Activated CD4-positive, alpha-beta T cell treated with anti-CD3 and anti-CD28 coated beads, Interleukin-2, amount 10 ng/mL, durations not matched to agents 7 days and 5 days (primary cell): ENCODE measurements around the gene AKAP1. TPM values are rescaled to one million over a fixed set of nuclear protein-coding genes. Genes with fewer than 3 reads are reported as not detected.

Source experiments
- CTCF ChIA-PET: fragments of 350-600 bp; sonication (Branson Sonifier 250); formaldehyde crosslinking; loops from one replicate; lab custom pipeline; 2021; ENCODE audit warnings: antibody characterized with exemption; lab: Charles Lee
- POLR2A ChIA-PET: fragments of 350-600 bp; sonication (Branson Sonifier 250); formaldehyde crosslinking; loops from one replicate; lab custom pipeline; 2021; ENCODE audit warnings: antibody characterized with exemption; lab: Charles Lee
- DNase-seq: peaks from one replicate; pipeline ENCODE4 v3.0.0-alpha.2; 2020
- H3K27ac Mint-ChIP-seq: one replicate; pipeline ENCODE4 v1.8.0; 2021; ENCODE audit warnings: mild to moderate bottlenecking, moderate library complexity, mixed read lengths
- H3K27me3 Mint-ChIP-seq: one replicate; pipeline ENCODE4 v1.8.0; 2021; ENCODE audit warnings: mixed read lengths
- H3K36me3 Mint-ChIP-seq: one replicate; pipeline ENCODE4 v1.8.0; 2021; ENCODE audit warnings: low read depth, mixed read lengths
- H3K4me1 Mint-ChIP-seq: one replicate; pipeline ENCODE4 v1.8.0; 2021; ENCODE audit warnings: mixed read lengths
- H3K4me3 Mint-ChIP-seq: one replicate; pipeline ENCODE4 v1.8.0; 2021; ENCODE audit warnings: mild to moderate bottlenecking, moderate library complexity, mixed read lengths
- H3K9me3 Mint-ChIP-seq: one replicate; pipeline ENCODE4 v1.8.0; 2021; ENCODE audit warnings: mixed read lengths
- total RNA-seq, 2 experiments: library from RNA; stranded (reverse); gene quantifications; one replicate each; pipeline ENCODE4 v1.2.3, GENCODE V29; 2021

The AKAP1 gene
- total RNA-seq, 2 experiments from 2014 or later = 25.4 to 29.7 TPM

DNA sequence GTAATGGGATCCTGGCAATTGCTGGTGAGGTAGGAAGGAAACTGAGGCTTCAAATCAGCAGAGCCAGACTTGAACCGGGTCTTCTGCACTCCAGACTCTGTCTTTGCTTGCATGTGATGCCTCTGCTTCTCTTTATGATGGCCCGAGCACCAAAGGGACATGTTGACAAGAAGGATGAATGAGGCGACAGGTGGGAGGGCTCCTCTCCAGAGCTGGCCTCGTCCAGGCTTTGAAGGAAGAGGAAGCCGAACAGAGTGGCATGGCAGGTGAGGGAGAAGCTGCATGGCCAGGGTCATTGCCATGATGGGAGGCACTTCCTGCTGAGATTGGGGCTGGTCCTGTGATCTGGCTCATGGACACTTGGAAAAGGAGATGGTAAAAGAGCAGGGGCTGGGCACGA is 40.8 kb downstream of the AKAP1 start:
- H3K27me3 Mint-ChIP-seq = no peaks in the 10 kb centered on the region
- no peaks in the 10 kb centered on the region for H3K9me3 Mint-ChIP-seq
- H3K27ac Mint-ChIP-seq = no peak overlapping the region
- CTCF ChIA-PET = interaction anchor here (1.2 kb wide), 1 partner anchor 656 kb away, joined by 3 read pairs; no protein-coding TSS in a partner anchor
- DNase-seq = no peak
- peaks cover under 1% of the 10 kb centered on the region for H3K4me1 Mint-ChIP-seq
- no peaks in the 10 kb centered on the region for H3K36me3 Mint-ChIP-seq
- no peak overlapping the region for H3K4me3 Mint-ChIP-seq
- POLR2A ChIA-PET = no interaction called here

DNA sequence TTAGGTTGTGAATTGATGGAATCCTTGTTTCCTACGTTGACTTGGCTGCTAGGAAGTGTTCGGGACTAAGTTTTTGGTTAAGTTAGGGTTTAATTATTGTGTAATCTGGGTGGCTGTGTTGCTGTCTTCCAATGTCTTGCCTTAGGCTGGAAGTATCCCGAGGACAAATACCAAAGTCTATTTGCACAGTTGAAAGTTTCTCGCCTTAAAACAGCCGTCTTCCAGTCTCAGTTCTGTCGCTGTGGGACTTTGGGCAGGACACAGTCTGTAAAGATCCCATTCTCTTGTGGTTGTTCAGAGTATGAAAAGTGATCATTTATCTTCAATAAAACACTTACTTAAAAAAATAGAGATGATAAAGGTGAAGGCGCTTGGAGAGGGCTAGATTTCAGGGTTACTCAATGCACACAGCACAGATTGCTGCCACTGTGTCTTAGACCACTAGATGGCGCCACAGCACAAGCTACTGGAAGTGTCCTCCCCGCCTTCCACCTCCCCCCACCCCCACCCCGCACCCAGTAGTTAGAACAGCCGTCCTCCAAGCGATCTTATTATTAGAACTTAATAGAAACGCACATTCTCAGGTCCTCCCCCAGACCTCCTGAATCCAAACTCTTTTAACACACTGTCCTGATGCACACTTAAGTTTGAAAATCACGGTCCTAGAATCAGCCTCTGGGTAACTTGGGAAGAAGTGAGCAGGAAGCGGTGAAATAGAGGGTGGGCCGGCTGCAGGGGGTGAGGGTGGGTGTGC is 45.8 kb downstream of the AKAP1 start:
- ChIA-PET POLR2A (no interaction called here), CTCF (no interaction called here)
- Mint-ChIP-seq H3K9me3 (no peaks in the 10 kb centered on the region), H3K4me3 (no peak overlapping the region), H3K36me3 (no peaks in the 10 kb centered on the region), H3K27ac (no peak overlapping the region), H3K27me3 (no peaks in the 10 kb centered on the region), H3K4me1 (peaks cover 5% of the 10 kb centered on the region)
- DNase-seq = peak; percentile 89

DNA sequence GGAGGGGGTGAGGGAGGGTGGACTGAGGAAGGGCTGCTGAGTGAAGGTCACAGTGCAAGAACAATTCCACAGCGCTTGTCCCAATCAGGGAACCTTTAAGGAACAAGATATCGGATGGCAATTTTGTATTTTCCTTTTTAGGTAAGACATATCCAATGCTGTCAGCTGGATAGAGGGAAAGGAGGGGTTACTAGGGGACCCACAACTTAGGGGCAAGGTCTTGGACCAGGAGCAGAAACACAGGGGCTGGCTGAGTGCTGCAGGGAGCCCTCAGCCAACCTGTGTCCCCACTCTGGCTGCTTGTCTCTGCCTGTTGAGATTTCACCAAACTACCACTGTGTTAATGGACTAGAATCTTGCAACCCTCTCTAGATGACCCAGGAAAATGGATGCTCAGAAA is 47.6 kb downstream of the AKAP1 start:
- no peaks in the 10 kb centered on the region for H3K36me3 Mint-ChIP-seq
- H3K4me3 Mint-ChIP-seq = no peak overlapping the region
- H3K27me3 Mint-ChIP-seq = peaks cover 4% of the 10 kb centered on the region
- peaks cover 7% of the 10 kb centered on the region for H3K4me1 Mint-ChIP-seq
- H3K9me3 Mint-ChIP-seq = no peaks in the 10 kb centered on the region
- ChIA-PET CTCF (interaction anchor here (0.9 kb wide), 1 partner anchor 617 kb away, joined by 3 read pairs; no protein-coding TSS in a partner anchor), POLR2A (no interaction called here)
- H3K27ac Mint-ChIP-seq = no peak overlapping the region
- DNase-seq = no peak

DNA sequence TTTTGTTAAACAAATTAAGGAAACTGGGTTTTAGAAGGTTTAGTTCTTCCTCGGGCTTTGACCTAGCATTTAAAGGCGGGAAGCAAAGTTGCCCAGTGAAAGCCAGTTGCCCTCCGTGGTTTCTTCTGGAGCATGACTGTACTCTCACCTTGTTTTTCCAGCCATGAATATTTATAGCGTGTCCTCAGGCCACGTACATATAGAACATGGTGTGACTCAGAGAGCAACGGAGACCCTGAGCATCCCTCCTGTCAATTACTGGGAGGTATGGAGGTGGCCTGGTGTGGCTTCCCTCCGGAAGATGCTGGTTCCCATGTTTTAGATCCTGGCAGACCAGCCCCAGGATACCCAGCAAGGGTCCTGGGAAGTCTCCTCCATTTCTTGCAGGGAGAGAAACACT is 48.4 kb downstream of the AKAP1 start:
- Mint-ChIP-seq H3K27ac (no peak overlapping the region), H3K4me1 (peaks cover 7% of the 10 kb centered on the region)
- CTCF ChIA-PET = interaction anchor here (0.9 kb wide), 1 partner anchor 616 kb away, joined by 3 read pairs; no protein-coding TSS in a partner anchor

DNA sequence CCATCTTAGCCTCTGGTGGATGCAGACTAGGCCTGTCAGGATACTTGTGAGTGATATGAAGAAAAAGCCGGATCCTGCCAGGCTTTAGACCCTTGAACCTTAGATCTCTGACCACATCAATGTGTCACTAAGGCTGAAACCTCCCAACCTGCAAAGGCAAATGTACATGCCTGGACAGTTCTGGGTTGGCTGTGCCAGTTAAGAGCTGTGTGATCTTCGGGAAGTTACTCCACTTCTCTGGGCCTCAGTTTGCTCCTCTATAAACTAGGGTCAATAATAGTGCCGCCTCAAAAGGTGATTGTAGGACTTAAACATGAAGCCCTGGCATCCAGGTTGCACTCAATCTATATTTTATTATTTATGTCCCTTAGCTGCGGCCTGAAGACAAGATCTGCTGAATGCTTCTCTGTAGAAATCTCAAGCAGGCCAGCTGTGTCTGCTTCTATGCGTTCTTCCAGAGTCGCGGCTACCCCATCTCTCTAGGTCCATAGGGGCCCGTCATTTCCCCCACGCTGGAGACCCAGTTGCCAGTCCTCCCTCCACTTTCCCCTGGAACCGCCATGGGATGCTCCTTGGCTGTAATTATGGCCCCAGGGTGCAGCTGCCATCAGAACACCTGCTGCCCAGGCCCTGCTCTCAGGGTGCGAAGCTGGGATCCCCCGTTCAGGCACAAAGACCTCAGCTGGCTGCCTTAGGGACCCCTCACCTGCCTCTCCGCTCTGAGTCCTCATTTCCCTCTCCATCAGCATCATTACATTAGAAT is 50.2 kb downstream of the AKAP1 start:
- H3K27ac Mint-ChIP-seq = no peak overlapping the region
- ChIA-PET CTCF (interaction anchor here (0.6 kb wide), 1 partner anchor 1454 kb away, joined by 5 read pairs; no protein-coding TSS in a partner anchor), POLR2A (no interaction called here)
- H3K27me3 Mint-ChIP-seq = peaks cover 5% of the 10 kb centered on the region
- no peaks in the 10 kb centered on the region for H3K9me3 Mint-ChIP-seq
- DNase-seq = no peak
- no peaks in the 10 kb centered on the region for H3K36me3 Mint-ChIP-seq
- H3K4me1 Mint-ChIP-seq = peaks cover 9% of the 10 kb centered on the region
- no peak overlapping the region for H3K4me3 Mint-ChIP-seq

More for the DNA sequence above, 48.4 kb downstream of the AKAP1 start:
- Mint-ChIP-seq H3K36me3 (no peaks in the 10 kb centered on the region), H3K9me3 (no peaks in the 10 kb centered on the region), H3K4me3 (no peak overlapping the region), H3K27me3 (peaks cover 5% of the 10 kb centered on the region)
- no peak for DNase-seq
- POLR2A ChIA-PET = no interaction called here

DNA sequence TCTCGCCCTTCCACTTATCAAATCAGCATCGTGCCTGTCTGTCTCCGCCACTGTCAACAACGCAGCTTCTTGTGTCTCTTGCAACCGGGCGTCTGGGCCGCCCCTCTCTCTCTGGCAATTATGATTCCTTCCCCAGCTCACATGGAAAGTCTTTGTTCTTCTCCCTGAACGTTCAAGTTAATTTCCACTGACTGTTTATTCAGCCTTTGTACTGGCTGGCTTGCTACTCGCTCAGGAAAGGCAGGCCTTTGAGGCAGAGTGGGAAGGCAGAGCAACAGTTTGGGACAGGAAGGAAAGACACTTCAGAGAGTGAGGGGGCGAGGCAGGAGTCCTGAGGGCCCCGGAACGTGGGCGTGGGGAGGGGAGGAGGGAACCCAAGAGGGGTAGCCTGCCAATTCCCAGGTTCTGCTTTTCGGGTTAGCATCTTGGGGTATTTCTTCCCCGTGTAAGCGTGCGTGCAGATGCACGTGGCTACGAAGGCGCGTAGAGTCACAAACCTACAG is 50.8 kb downstream of the AKAP1 start:
- no peaks in the 10 kb centered on the region for H3K36me3 Mint-ChIP-seq
- peaks cover 5% of the 10 kb centered on the region for H3K27me3 Mint-ChIP-seq
- H3K9me3 Mint-ChIP-seq = no peaks in the 10 kb centered on the region
- no peak for DNase-seq
- H3K4me3 Mint-ChIP-seq = no peak overlapping the region
- H3K27ac Mint-ChIP-seq = no peak overlapping the region
- H3K4me1 Mint-ChIP-seq = peaks cover 8% of the 10 kb centered on the region
- ChIA-PET POLR2A (no interaction called here), CTCF (interaction anchor here (0.6 kb wide), 1 partner anchor 1454 kb away, joined by 5 read pairs; no protein-coding TSS in a partner anchor)

DNA sequence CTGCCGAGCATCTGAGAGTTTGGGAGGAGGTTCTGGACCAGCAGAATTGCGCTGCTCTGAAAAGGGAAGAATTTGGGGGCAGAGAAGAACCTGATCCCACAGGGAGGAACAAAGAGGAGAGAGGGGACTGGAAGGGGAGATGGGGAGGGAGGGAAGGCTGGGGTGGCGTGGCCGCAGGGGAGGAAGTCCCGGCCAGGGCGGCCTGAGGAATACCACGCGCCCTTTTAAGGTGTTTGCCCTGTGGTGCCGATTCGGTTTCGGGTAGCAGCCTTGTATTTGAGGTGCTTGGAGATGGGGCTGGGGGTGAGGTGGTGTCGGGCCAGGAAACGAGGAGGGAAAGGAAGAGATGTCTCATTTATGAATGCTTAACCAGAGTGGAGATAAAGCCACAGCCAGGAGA is 51.3 kb downstream of the AKAP1 start:
- peaks cover 5% of the 10 kb centered on the region for H3K4me1 Mint-ChIP-seq
- H3K27ac Mint-ChIP-seq = no peak overlapping the region
- CTCF ChIA-PET = no interaction called here
- POLR2A ChIA-PET = no interaction called here
- no peak for DNase-seq
- peaks cover 5% of the 10 kb centered on the region for H3K27me3 Mint-ChIP-seq
- no peak overlapping the region for H3K4me3 Mint-ChIP-seq
- H3K36me3 Mint-ChIP-seq = no peaks in the 10 kb centered on the region
- H3K9me3 Mint-ChIP-seq = no peaks in the 10 kb centered on the region

DNA sequence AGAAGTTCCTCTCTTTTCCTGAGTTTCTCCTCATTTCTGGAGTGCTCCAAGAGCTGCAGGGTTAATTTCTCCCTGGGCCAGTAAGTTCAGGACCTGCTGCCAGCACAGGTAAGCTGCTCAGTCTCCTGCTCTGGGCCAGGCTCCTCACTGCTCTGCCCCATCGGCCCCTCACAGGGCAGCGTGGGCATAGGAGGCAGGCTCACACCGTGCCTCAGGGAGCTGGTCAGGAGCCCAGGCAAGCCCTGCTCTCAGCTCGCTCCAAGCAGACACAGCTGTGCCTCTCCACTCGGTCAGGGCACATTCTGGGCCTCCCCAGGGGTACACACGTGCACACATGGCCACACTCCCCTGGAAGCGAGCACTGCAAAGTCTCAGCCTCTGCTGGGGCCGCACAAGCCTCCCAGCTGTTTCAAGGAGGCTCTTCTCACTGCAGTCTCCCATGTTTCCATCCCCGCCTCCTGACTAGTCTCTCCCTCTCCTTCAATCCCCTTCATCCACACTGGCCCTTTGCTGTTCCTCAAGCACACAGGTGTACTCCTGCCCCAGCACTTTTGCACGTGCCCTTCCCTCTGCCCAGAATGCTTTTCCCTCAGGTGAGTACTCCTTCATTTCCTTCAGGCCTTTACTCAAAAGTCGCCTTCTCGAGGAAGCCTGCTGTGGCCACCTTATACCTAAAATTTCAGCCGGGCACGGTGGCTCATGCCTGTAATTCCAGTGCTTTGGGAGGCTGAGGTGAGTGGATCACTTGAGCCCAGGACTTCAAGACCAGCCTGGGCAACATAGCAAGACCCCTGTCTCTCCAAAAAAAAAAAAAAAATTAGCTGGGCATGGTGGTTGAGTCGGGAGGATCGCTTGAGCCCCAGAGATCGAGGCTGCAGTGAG is 53.2 kb downstream of the AKAP1 start:
- peaks cover 5% of the 10 kb centered on the region for H3K27me3 Mint-ChIP-seq
- H3K4me3 Mint-ChIP-seq = no peak overlapping the region
- H3K36me3 Mint-ChIP-seq = no peaks in the 10 kb centered on the region
- no peak for DNase-seq
- H3K9me3 Mint-ChIP-seq = no peaks in the 10 kb centered on the region
- peaks cover 5% of the 10 kb centered on the region for H3K4me1 Mint-ChIP-seq
- H3K27ac Mint-ChIP-seq = no peak overlapping the region
- ChIA-PET POLR2A (interaction anchor here (0.6 kb wide), 1 partner anchor 93 kb away, joined by 3 read pairs; no protein-coding TSS in a partner anchor), CTCF (interaction anchor here (0.6 to 1.0 kb wide), 3 partner anchors 29 to 609 kb away, joined by 3 to 5 read pairs (median 3); no protein-coding TSS in a partner anchor)

DNA sequence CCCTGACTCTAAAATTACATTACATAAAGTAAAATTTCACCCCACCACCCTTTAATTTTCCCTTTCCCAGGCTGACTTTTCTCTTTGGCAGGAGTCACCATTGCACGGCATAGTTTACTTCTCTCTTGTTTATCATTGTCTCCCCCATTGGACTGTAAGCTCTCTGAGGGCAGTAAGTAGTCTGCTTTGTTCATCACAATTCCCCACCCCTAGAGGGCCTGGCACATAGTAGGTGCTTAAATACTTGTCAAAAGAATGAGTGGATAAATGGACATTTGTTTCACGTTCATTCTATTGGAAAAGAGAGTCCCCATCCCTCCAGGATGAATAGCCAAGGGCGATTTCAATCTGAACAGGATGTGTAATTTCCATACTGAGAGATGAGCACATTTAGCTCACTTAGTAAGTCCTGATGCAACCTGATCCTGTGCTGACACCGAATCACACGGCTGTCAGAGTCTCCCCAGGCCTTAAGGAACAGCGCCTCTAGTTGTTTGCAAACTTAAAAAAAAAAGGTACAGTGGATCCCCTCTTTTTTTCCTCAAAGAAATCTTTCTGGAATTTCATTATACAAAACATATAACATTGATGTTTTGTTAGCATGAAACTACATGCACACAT is 54.0 kb downstream of the AKAP1 start:
- Mint-ChIP-seq H3K27ac (no peak overlapping the region), H3K4me1 (peaks cover 5% of the 10 kb centered on the region), H3K9me3 (no peaks in the 10 kb centered on the region), H3K27me3 (peaks cover 5% of the 10 kb centered on the region), H3K4me3 (no peak overlapping the region), H3K36me3 (no peaks in the 10 kb centered on the region)
- ChIA-PET POLR2A (interaction anchor here (0.6 kb wide), 1 partner anchor 93 kb away, joined by 3 read pairs; no protein-coding TSS in a partner anchor), CTCF (interaction anchor here (0.6 to 1.0 kb wide), 2 partner anchors 30 to 609 kb away, joined by 3 read pairs; no protein-coding TSS in a partner anchor)
- no peak for DNase-seq

DNA sequence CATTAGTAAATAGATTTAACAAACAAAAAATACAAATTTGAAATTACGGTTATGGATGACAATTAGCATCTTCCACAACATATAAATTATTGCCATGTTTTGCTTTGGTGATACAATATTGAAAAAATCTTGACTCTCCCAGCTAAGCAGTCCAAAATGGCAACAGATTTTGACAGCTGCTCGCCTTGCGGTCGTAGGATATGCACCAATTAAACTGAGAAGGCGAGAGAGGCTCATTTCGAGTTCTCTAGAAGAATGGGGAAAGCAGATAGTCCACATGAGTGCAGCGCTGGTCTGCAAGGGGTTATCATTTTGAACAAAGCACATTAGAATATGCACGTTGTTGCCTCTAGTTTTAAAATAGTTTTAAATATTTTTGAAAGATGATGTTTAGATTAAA is 55.3 kb downstream of the AKAP1 start:
- no peak for DNase-seq
- no peaks in the 10 kb centered on the region for H3K9me3 Mint-ChIP-seq
- H3K27ac Mint-ChIP-seq = no peak overlapping the region
- no peaks in the 10 kb centered on the region for H3K36me3 Mint-ChIP-seq
- ChIA-PET POLR2A (no interaction called here), CTCF (no interaction called here)
- H3K4me3 Mint-ChIP-seq = no peak overlapping the region
- peaks cover 5% of the 10 kb centered on the region for H3K27me3 Mint-ChIP-seq
- H3K4me1 Mint-ChIP-seq = peaks cover 5% of the 10 kb centered on the region

DNA sequence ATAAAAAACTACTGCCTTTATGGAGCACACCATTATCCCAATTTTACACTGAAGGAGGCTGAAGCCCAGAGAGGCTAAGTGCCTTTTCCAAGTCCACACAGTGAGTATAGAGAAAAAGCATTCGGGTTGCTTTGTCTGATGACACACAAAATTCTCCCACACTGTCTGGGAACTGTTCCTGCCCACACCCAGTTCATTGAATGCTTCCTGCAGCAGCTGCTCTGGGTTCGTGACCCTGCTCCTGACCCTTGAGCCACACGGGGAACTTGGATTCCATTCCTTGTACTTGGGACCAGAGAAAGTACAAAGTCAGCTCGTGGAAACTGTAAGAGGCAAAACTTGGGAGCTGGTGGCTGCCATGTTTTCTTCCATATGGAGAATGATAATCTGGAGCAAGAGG is 57.9 kb downstream of the AKAP1 start:
- ChIA-PET POLR2A (no interaction called here), CTCF (interaction anchor here (1.0 to 1.2 kb wide), 2 partner anchors 41 to 605 kb away, joined by 3 to 4 read pairs; no protein-coding TSS in a partner anchor)
- Mint-ChIP-seq H3K4me3 (no peak overlapping the region), H3K27me3 (no peaks in the 10 kb centered on the region), H3K9me3 (no peaks in the 10 kb centered on the region), H3K4me1 (peaks cover 1% of the 10 kb centered on the region), H3K36me3 (no peaks in the 10 kb centered on the region), H3K27ac (no peak overlapping the region)
- DNase-seq = no peak
